HepG2 (cell line): Measurements from ENCODE around the gene DNAJC7. TPM values are rescaled to one million over a fixed set of nuclear protein-coding genes. Genes with fewer than 3 reads are reported as not detected.
A peak's percentile ranks its signal among the peaks of the same experiment; 100 is the strongest.

ENCODE experiments used
- ARID4A ChIP-seq: sonication (generic); formaldehyde crosslinking; IDR thresholded peaks from 2 replicates; pipeline ENCODE4 v1.5.0; 2020; ENCODE audit warnings: mild to moderate bottlenecking, missing genetic modification reagents, borderline replicate concordance
- ASH2L ChIP-seq: fragments of 300-600, 200-600 bp; sonication (generic); IDR thresholded peaks from 2 replicates; pipeline ENCODE4 v1.7.0; 2017; ENCODE audit warnings: low read depth, mild to moderate bottlenecking, moderate library complexity, mixed read lengths, low read length; ENCODE audit not compliant: insufficient read length
- HNF1B ChIP-seq: sonication (generic); formaldehyde crosslinking; IDR thresholded peaks from 2 replicates; pipeline ENCODE4 v1.5.1; 2020; ENCODE audit warnings: mild to moderate bottlenecking, moderate library complexity, missing genetic modification reagents
- MAF1 ChIP-seq: sonication (generic); formaldehyde crosslinking; IDR thresholded peaks from 2 replicates; pipeline ENCODE4 v1.5.0; 2020; ENCODE audit warnings: missing genetic modification reagents, borderline replicate concordance
- MTF2 ChIP-seq: sonication (generic); formaldehyde crosslinking; IDR thresholded peaks from 2 replicates; pipeline ENCODE4 v1.5.0; 2020; ENCODE audit warnings: missing genetic modification reagents, borderline replicate concordance
- NCOA1 ChIP-seq: sonication (generic); formaldehyde crosslinking; IDR thresholded peaks from 2 replicates; pipeline ENCODE4 v1.9.0; 2021; ENCODE audit warnings: missing genetic modification reagents
- NONO ChIP-seq, 2 experiments: fragments of 450-650 bp in 1 of 2; sonication (generic) in 1 of 2; formaldehyde crosslinking in 1 of 2; IDR thresholded peaks in 1 of 2; conservative IDR thresholded peaks in 1 of 2; 2 replicates each; pipeline versions ENCODE4 v1.6.1 to v1.8.0; 2017 to 2022; ENCODE audit warnings: mild to moderate bottlenecking in 1 of 2, missing genetic modification reagents in 1 of 2, moderate library complexity in 1 of 2
- NRL ChIP-seq: sonication (generic); formaldehyde crosslinking; IDR thresholded peaks from 2 replicates; pipeline ENCODE4 v1.5.0; 2020; ENCODE audit warnings: missing genetic modification reagents, mild to moderate bottlenecking, moderate library complexity, borderline replicate concordance
- PHF20 ChIP-seq: sonication (generic); formaldehyde crosslinking; IDR thresholded peaks from 2 replicates; pipeline ENCODE4 v1.5.0; 2020; ENCODE audit warnings: mild to moderate bottlenecking, missing genetic modification reagents
- PRMT3 ChIP-seq: sonication (generic); formaldehyde crosslinking; IDR thresholded peaks from 2 replicates; pipeline ENCODE4 v1.8.1; 2022; ENCODE audit warnings: low read depth, mild to moderate bottlenecking, moderate library complexity, missing genetic modification reagents, borderline replicate concordance
- RFX3 ChIP-seq: IDR thresholded peaks from 2 replicates; pipeline ENCODE4 v1.6.1; 2016; ENCODE audit warnings: missing biosample characterization, missing genetic modification reagents
- SOX5 ChIP-seq: IDR thresholded peaks from 2 replicates; pipeline ENCODE4 v1.6.1; 2016; ENCODE audit warnings: borderline replicate concordance
- STAG1 ChIP-seq: sonication (generic); formaldehyde crosslinking; IDR thresholded peaks from 2 replicates; pipeline ENCODE4 v1.4.0; 2020; ENCODE audit warnings: missing genetic modification reagents
- TFAP4 ChIP-seq: sonication (generic); IDR thresholded peaks from 2 replicates; pipeline ENCODE4 v1.6.1; 2016; ENCODE audit warnings: low read depth, borderline replicate concordance
- THAP11 ChIP-seq: IDR thresholded peaks from 2 replicates; pipeline ENCODE4 v1.6.1; 2016; ENCODE audit warnings: missing biosample characterization, missing genetic modification reagents
- TOPORS ChIP-seq: sonication (generic); formaldehyde crosslinking; IDR thresholded peaks from 2 replicates; pipeline ENCODE4 v1.8.0; 2023; ENCODE audit warnings: mild to moderate bottlenecking, missing genetic modification reagents
- TSC22D2 ChIP-seq: sonication (generic); formaldehyde crosslinking; IDR thresholded peaks from 2 replicates; pipeline ENCODE4 v1.5.1; 2020; ENCODE audit warnings: missing genetic modification reagents, mild to moderate bottlenecking, borderline replicate concordance
- ZFP90 ChIP-seq: sonication (generic); formaldehyde crosslinking; IDR thresholded peaks from 2 replicates; pipeline ENCODE4 v1.8.0; 2022; ENCODE audit warnings: missing genetic modification reagents, mild to moderate bottlenecking, inconsistent platforms, borderline replicate concordance
- ZNF160 ChIP-seq: sonication (generic); formaldehyde crosslinking; IDR thresholded peaks from 2 replicates; pipeline ENCODE4 v1.8.0; 2022; ENCODE audit warnings: mild to moderate bottlenecking, inconsistent platforms, missing genetic modification reagents
- ZNF235 ChIP-seq: sonication (generic); formaldehyde crosslinking; IDR thresholded peaks from 2 replicates; pipeline ENCODE4 v1.8.1; 2023; ENCODE audit warnings: mild to moderate bottlenecking, missing genetic modification reagents, borderline replicate concordance
- ZNF30 ChIP-seq: sonication (generic); formaldehyde crosslinking; IDR thresholded peaks from 2 replicates; pipeline ENCODE4 v1.5.0; 2020; ENCODE audit warnings: mild to moderate bottlenecking, missing genetic modification reagents
- ZNF816 ChIP-seq: sonication (generic); formaldehyde crosslinking; IDR thresholded peaks from 2 replicates; pipeline ENCODE4 v1.8.0; 2022; ENCODE audit warnings: missing genetic modification reagents, mild to moderate bottlenecking, borderline replicate concordance
- polyA plus RNA-seq, 8 experiments: library from polyadenylated mRNA; depleted of rRNA in 3 of 8; stranded (reverse) in 7 of 8; unstranded in 1 of 8; fragments of >200 nt; fragmentation: Illumina TruSeq in 4 of 8; extraction: Trizol in 4 of 8; gene quantifications; 2 replicates each; pipeline versions ENCODE4 v1.2.1 to v1.2.3, GENCODE V29; 2011 to 2016; ENCODE audit warnings: low read depth in 4 of 8, missing spikeins in 1 of 8, mixed read lengths in 1 of 8; ENCODE audit not compliant: insufficient read depth in 1 of 8
- total RNA-seq, 5 experiments: library from RNA; depleted of rRNA; stranded (reverse); fragments of >200 nt; fragmentation: Illumina TruSeq; extraction: Trizol; gene quantifications; 2 replicates each; pipeline ENCODE4 v1.2.3, GENCODE V29; 2016; ENCODE audit warnings: low read depth in 1 of 5

Gene DNAJC7
- total and polyA plus RNA-seq, 2 of the 13 experiments (the other 11 are each of a cell fraction or from before 2014, with no cell fraction given), result 47.7 to 132 TPM

DNA sequence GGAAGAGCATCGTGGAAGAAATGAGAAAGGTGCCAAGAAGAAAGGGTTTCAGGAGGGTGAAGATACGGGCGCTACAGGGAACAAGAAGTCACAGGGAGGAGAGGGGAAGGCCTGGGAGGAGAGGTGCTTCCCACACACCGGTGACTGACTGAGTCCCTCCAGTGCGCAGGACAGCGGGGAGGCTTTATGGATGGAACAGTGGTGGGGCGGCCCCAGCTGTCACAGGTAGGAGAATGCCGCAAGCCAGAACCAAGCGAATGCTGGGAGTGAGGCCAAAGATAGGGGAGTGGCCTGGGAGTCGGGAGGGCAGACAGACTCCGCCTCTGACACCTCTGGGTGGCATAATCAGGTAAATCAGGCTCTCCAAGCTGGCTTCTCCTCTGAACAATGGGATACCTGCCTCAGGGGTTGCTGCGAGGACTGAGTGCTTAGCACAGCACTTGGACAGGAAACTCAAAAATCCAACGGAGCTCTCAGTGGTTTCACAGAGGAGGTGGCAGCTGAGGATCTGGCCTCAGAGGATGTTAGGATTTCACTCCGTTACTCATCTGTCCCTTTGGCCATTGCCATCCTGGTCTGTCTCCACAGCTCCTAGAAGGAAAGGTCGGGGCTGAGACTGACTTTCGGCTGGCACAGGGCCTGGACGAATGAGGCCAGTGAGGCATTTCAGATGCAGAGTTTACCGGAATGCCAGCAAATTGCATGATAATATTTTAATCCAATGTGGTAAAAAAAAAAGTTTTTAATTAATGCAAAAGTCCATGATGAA lies 51.4 kb downstream of the DNAJC7 start (continued):
- TF ChIP-seq TOPORS (CRISPR knock-in tag) (no peak), PHF20 (CRISPR knock-in tag) (peak; percentile 21; the same call in 1 of the 2 replicates), MTF2 (0 out of 2 replicates have a peak, but pooled peaks have one; percentile 11), SOX5 (CRISPR knock-in tag) (peak; percentile 54; the same call in 1 of the 2 replicates), NCOA1 (peak; percentile 11; the same call in 1 of the 2 replicates), STAG1 (peak; percentile 21; the same call in 1 of the 2 replicates), NONO (IDR thresholded peaks at IDR 0.05) (no peak), NONO (CRISPR knock-in tag; conservative IDR thresholded peaks at IDR 0.05) (peak; percentile 42; the same call in 1 of the 2 replicates), ARID4A (CRISPR knock-in tag) (peak; percentile 21; the same call in 1 of the 2 replicates), ZNF160 (CRISPR knock-in tag) (no peak), ASH2L (no peak), NRL (CRISPR knock-in tag) (peak; percentile 4; the same call in 1 of the 2 replicates), ZFP90 (CRISPR knock-in tag) (0 out of 2 replicates have a peak, but pooled peaks have one; percentile 10), RFX3 (CRISPR knock-in tag) (no peak), ZNF235 (0 out of 2 replicates have a peak, but pooled peaks have one; percentile 17), TFAP4 (peak; percentile 81; the same call in 1 of the 2 replicates), ZNF816 (CRISPR knock-in tag) (no peak), MAF1 (CRISPR knock-in tag) (no peak), THAP11 (0 out of 2 replicates have a peak, but pooled peaks have one; percentile 11), TSC22D2 (CRISPR knock-in tag) (no peak), HNF1B (CRISPR knock-in tag) (peak; percentile 68; the same call in 1 of the 2 replicates), ZNF30 (CRISPR knock-in tag) (no peak), PRMT3 (CRISPR knock-in tag) (no peak)
